ENCODE measurements around the gene GPSM1. TPM values are rescaled to one million over a fixed set of nuclear protein-coding genes. Genes with fewer than 3 reads are reported as not detected.

The GPSM1 gene
- total RNA-seq, 2 donors from 2014 or later: 15.8 to 23.1 TPM

- Histone ChIP-seq H3K36me3 (replicated peaks in 1 of 2; ENCODE audit: insufficient read depth in 1 of 2, low read depth in 2 of 2) (no peaks in the 10 kb centered on the region), H3K27me3 (no peaks in the 10 kb centered on the region), H3K9me3 (no peaks in the 10 kb centered on the region), H3K27ac (no peak overlapping the region), H3K4me3 (no peak overlapping the region), H3K4me1 (peaks cover 19% of the 10 kb centered on the region)
- WGBS, 2 donors: 62 to 67% methylated on average over 3 to 7 of the region's 7 CpGs
- DNase-seq (no peak), ATAC-seq (no peak)
- intact Hi-C loops (cut with DNase I): no loop called here
- TF ChIP-seq, protein P1, sequence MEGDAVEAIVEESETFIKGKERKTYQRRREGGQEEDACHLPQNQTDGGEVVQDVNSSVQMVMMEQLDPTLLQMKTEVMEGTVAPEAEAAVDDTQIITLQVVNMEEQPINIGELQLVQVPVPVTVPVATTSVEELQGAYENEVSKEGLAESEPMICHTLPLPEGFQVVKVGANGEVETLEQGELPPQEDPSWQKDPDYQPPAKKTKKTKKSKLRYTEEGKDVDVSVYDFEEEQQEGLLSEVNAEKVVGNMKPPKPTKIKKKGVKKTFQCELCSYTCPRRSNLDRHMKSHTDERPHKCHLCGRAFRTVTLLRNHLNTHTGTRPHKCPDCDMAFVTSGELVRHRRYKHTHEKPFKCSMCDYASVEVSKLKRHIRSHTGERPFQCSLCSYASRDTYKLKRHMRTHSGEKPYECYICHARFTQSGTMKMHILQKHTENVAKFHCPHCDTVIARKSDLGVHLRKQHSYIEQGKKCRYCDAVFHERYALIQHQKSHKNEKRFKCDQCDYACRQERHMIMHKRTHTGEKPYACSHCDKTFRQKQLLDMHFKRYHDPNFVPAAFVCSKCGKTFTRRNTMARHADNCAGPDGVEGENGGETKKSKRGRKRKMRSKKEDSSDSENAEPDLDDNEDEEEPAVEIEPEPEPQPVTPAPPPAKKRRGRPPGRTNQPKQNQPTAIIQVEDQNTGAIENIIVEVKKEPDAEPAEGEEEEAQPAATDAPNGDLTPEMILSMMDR (IDR thresholded peaks at IDR 0.05): no peak
- no peak for TF ChIP-seq POLR2A (IDR thresholded peaks at IDR 0.05)
Observed at GRCh38 chr9:136299541-136299940, 27.8 kb upstream of the GPSM1 start.

DNA sequence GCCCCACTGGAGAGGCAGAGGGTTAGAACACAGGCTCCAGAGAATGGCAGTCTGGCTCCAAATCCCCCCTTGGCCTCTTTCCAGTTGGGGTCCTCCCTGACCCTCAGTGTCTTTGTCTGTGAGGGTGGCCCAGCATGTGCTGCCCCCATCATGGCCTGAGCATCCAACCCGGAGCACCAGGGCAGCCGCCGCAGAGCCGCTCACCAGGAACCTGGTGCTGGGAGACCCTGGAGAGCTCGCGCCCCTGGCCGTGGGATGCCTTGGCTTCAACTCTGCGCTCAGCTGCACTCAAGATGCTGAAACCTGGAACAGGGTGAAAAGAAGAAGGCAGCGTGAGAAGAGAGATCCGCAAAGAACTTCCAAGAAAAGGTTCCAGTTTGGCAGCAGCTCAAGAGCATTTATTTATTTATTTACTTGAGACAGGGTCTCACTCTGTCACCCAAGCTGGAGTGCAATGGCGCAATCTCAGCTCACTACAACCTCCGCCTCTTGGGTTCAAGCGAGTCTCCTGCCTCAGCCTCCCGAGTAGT, 27.3 kb upstream of the GPSM1 start:
- peaks cover 19% of the 10 kb centered on the region for H3K4me1 ChIP-seq
- H3K9me3 ChIP-seq: no peaks in the 10 kb centered on the region
- intact Hi-C loops (cut with DNase I): no loop called here
- no peaks in the 10 kb centered on the region for H3K27me3 ChIP-seq
- H3K27ac ChIP-seq: no peak overlapping the region
- DNase-seq: no peak
- H3K4me3 ChIP-seq: no peak overlapping the region
- WGBS, 2 donors: 92 to 94% methylated on average over 10 to 14 of the region's 14 CpGs
- no peaks in the 10 kb centered on the region for H3K36me3 ChIP-seq (replicated peaks in 1 of 2; ENCODE audit: insufficient read depth in 1 of 2, low read depth in 2 of 2)
- no peak for ATAC-seq
- no peak for TF ChIP-seq POLR2A (IDR thresholded peaks at IDR 0.05)
- TF ChIP-seq, protein P1 (IDR thresholded peaks at IDR 0.05): no peak

GRCh38 chr9:136300866-136301265, 26.5 kb upstream of the GPSM1 start:
- no peak for ATAC-seq
- intact Hi-C loops (cut with DNase I): no loop called here
- H3K36me3 ChIP-seq (replicated peaks in 1 of 2; ENCODE audit: insufficient read depth in 1 of 2, low read depth in 2 of 2): no peaks in the 10 kb centered on the region
- H3K27ac ChIP-seq: no peak overlapping the region
- TF ChIP-seq POLR2A (IDR thresholded peaks at IDR 0.05): no peak
- TF ChIP-seq, protein P1 (IDR thresholded peaks at IDR 0.05): no peak
- no peaks in the 10 kb centered on the region for H3K9me3 ChIP-seq
- H3K4me3 ChIP-seq: no peak overlapping the region
- 88% methylated on average over 13 of the region's 13 CpGs for WGBS, 2 donors
- H3K4me1 ChIP-seq: peaks cover 19% of the 10 kb centered on the region
- H3K27me3 ChIP-seq: no peaks in the 10 kb centered on the region
- DNase-seq: no peak

GRCh38 chr9:136302527-136302926, 24.8 kb upstream of the GPSM1 start:
- ATAC-seq: no peak
- WGBS, 2 donors: 87 to 90% methylated on average over 11 to 12 of the region's 12 CpGs
- Histone ChIP-seq H3K27ac (no peak overlapping the region), H3K4me3 (no peak overlapping the region), H3K36me3 (replicated peaks in 1 of 2; ENCODE audit: insufficient read depth in 1 of 2, low read depth in 2 of 2) (no peaks in the 10 kb centered on the region), H3K4me1 (peaks cover 4% of the 10 kb centered on the region), H3K9me3 (no peaks in the 10 kb centered on the region), H3K27me3 (no peaks in the 10 kb centered on the region)
- TF ChIP-seq, protein P1 (IDR thresholded peaks at IDR 0.05): no peak
- no peak for TF ChIP-seq POLR2A (IDR thresholded peaks at IDR 0.05)
- intact Hi-C loops (cut with DNase I): no loop called here
- DNase-seq: no peak

- no peaks in the 10 kb centered on the region for H3K36me3 ChIP-seq (replicated peaks in 1 of 2; ENCODE audit: insufficient read depth in 1 of 2, low read depth in 2 of 2)
- no peaks in the 10 kb centered on the region for H3K9me3 ChIP-seq
- no peak overlapping the region for H3K27ac ChIP-seq
- no peak overlapping the region for H3K4me3 ChIP-seq
- ATAC-seq: no peak
- TF ChIP-seq, protein P1 (IDR thresholded peaks at IDR 0.05): no peak
- TF ChIP-seq POLR2A (IDR thresholded peaks at IDR 0.05): no peak
- H3K4me1 ChIP-seq: no peaks in the 10 kb centered on the region
- WGBS, 2 donors: 71 to 84% methylated on average over 11 to 31 of the region's 34 CpGs
- H3K27me3 ChIP-seq: no peaks in the 10 kb centered on the region
- no peak for DNase-seq
- intact Hi-C loops (cut with DNase I): no loop called here
Observed at GRCh38 chr9:136303066-136303824, 24.1 kb upstream of the GPSM1 start.
